Neural progenitor cell (in vitro differentiated cells): ENCODE data around the gene CDKN2B. TPM values are rescaled to one million over a fixed set of nuclear protein-coding genes. Genes with fewer than 3 reads are reported as not detected.

Experiments
- DNase-seq: peaks from one replicate; pipeline ENCODE4 v3.0.0-alpha.2; 2016; ENCODE audit warnings: low spot score
- H2AFZ ChIP-seq: fragments of 200-600 bp; sonication (generic); replicated peaks from 2 replicates; pipeline ENCODE4 v1.6.1; 2016; ENCODE audit warnings: antibody characterized with exemption
- H3F3A ChIP-seq: fragments of 200-600 bp; sonication (generic); 2 replicates; pipeline ENCODE4 v1.6.1; 2016; ENCODE audit warnings: antibody characterized with exemption, low read depth
- H3K27ac ChIP-seq: fragments of 200-600 bp; sonication (generic); 2 replicates; pipeline ENCODE4 v1.5.1; 2016; ENCODE audit warnings: mild to moderate bottlenecking
- H3K27me3 ChIP-seq: fragments of 200-600 bp; sonication (generic); 2 replicates; pipeline ENCODE4 v1.6.1; 2016; ENCODE audit warnings: mild to moderate bottlenecking, moderate library complexity
- H3K36me3 ChIP-seq: fragments of 200-600 bp; sonication (generic); 2 replicates; pipeline ENCODE4 v1.5.1; 2016
- H3K4me1 ChIP-seq: fragments of 200-600 bp; sonication (generic); 2 replicates; pipeline ENCODE4 v1.6.1; 2016; ENCODE audit warnings: mixed run types
- H3K4me2 ChIP-seq: fragments of 200-600 bp; sonication (generic); 2 replicates; pipeline ENCODE4 v1.6.1; 2016
- H3K4me3 ChIP-seq: fragments of 200-600 bp; sonication (generic); 2 replicates; pipeline ENCODE4 v1.5.1; 2016
- H3K79me2 ChIP-seq: fragments of 200-600 bp; sonication (generic); 2 replicates; pipeline ENCODE4 v1.6.1; 2016; ENCODE audit warnings: low read depth
- H3K9ac ChIP-seq: fragments of 200-600 bp; sonication (generic); 2 replicates; pipeline ENCODE4 v1.6.1; 2016
- H3K9me3 ChIP-seq: fragments of 200-600 bp; sonication (generic); 2 replicates; pipeline ENCODE4 v1.5.1; 2016; ENCODE audit warnings: low read depth
- H4K20me1 ChIP-seq: fragments of 200-600 bp; sonication (generic); 2 replicates; pipeline ENCODE4 v1.6.1; 2016; ENCODE audit warnings: low read depth
- H3K27ac Mint-ChIP-seq: 3 replicates; pipeline ENCODE4 v1.8.0; 2021; ENCODE audit warnings: mixed read lengths
- H3K27me3 Mint-ChIP-seq: 2 replicates; pipeline ENCODE4 v1.8.0; 2022; ENCODE audit warnings: low read depth, mild to moderate bottlenecking, inconsistent platforms, moderate library complexity, mixed read lengths; ENCODE audit not compliant: insufficient read depth
- H3K36me3 Mint-ChIP-seq: 3 replicates; pipeline ENCODE4 v1.8.0; 2021; ENCODE audit warnings: mixed read lengths
- H3K4me1 Mint-ChIP-seq: 3 replicates; pipeline ENCODE4 v1.8.0; 2021; ENCODE audit warnings: mixed read lengths
- H3K4me3 Mint-ChIP-seq: 3 replicates; pipeline ENCODE4 v1.8.0; 2021; ENCODE audit warnings: mild to moderate bottlenecking, moderate library complexity, mixed read lengths
- H3K9me3 Mint-ChIP-seq: 3 replicates; pipeline ENCODE4 v1.8.0; 2020; ENCODE audit warnings: mixed read lengths
- CTCF ChIP-seq: fragments of 200-600 bp; sonication (generic); IDR thresholded peaks from 2 replicates; pipeline ENCODE4 v1.5.1; 2017; ENCODE audit warnings: antibody characterized with exemption, mild to moderate bottlenecking
- EZH2 ChIP-seq: fragments of 200-600 bp; sonication (generic); IDR thresholded peaks from 2 replicates; pipeline ENCODE4 v1.6.1; 2017; ENCODE audit warnings: antibody characterized with exemption, mild to moderate bottlenecking, moderate library complexity
- EZH2phosphoT487 ChIP-seq: fragments of 200-600 bp; sonication (generic); IDR thresholded peaks from 2 replicates; pipeline ENCODE4 v1.6.1; 2017; ENCODE audit warnings: antibody characterized with exemption
- total RNA-seq: library from RNA; depleted of rRNA; stranded (reverse); fragments of >200 nt; gene quantifications from 2 replicates; pipeline ENCODE4 v1.2.3, GENCODE V29; 2015; ENCODE audit warnings: low replicate concordance

Gene CDKN2B
- total RNA-seq, 1 donor from 2014 or later, result 0.07 TPM

- no peak for DNase-seq
- Histone ChIP-seq H3K4me3 (no peak overlapping the region), H3K4me2 (no peak overlapping the region), H4K20me1 (peaks cover 12% of the 10 kb centered on the region), H3K79me2 (no peaks in the 10 kb centered on the region), H2AFZ (no peak overlapping the region), H3K36me3 (no peaks in the 10 kb centered on the region), H3K9me3 (no peaks in the 10 kb centered on the region), H3K9ac (no peak overlapping the region), H3F3A (no peaks in the 10 kb centered on the region), H3K4me1 (no peaks in the 10 kb centered on the region), H3K27ac (no peak overlapping the region), H3K27me3 (peaks cover 99% of the 10 kb centered on the region)
- Mint-ChIP-seq H3K4me3 (no peak overlapping the region), H3K27me3 (peaks cover 54% of the 10 kb centered on the region), H3K4me1 (peaks cover 4% of the 10 kb centered on the region), H3K9me3 (no peaks in the 10 kb centered on the region), H3K27ac (no peak overlapping the region), H3K36me3 (no peaks in the 10 kb centered on the region)
- TF ChIP-seq EZH2phosphoT487, result no peak
- no peak for TF ChIP-seq CTCF
- TF ChIP-seq EZH2, result no peak
Measured at GRCh38 chr9:21982391-21982790, 26.7 kb downstream of the CDKN2B start.

DNA sequence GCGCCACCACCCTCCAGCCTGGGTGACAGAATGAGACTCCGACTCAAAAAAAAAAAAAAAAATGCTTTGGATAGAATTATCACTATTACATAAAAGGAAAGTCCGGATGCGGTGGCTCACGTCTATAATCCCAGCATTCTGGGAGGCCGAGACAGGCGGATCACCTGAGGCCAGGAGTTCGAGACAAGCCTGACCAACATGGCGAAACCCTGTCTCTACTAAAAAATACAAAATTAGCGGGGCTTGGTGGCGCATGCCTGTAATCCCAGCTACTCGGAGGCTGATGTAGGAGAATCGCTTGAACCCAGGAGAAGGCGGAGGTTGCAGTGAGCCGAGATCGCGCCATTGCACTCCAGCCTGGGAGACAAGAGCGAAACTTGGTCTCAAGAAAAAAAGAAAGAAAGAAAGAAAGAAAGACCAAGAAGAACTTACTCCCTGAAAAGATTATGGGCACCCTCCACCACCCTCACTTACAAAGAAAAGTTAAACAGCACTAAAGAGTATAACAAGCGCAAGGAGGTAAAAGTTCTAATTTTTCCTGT is 32.7 kb downstream of the CDKN2B start:
- H3K36me3 Mint-ChIP-seq, result no peaks in the 10 kb centered on the region
- Histone ChIP-seq H3K4me2 (no peak overlapping the region), H3K27ac (no peak overlapping the region), H2AFZ (no peak overlapping the region), H3K79me2 (no peaks in the 10 kb centered on the region), H3K9me3 (no peaks in the 10 kb centered on the region), H3K9ac (no peak overlapping the region), H3K27me3 (peaks cover 99% of the 10 kb centered on the region), H3K36me3 (no peaks in the 10 kb centered on the region), H4K20me1 (peaks cover 53% of the 10 kb centered on the region), H3K4me3 (no peak overlapping the region), H3K4me1 (no peaks in the 10 kb centered on the region), H3F3A (peaks cover 20% of the 10 kb centered on the region)
- H3K4me1 Mint-ChIP-seq, result peaks cover 11% of the 10 kb centered on the region
- H3K27ac Mint-ChIP-seq, result no peak overlapping the region
- TF ChIP-seq EZH2 (peak; percentile 16), CTCF (no peak)
- DNase-seq, result no peak
- H3K4me3 Mint-ChIP-seq, result no peak overlapping the region
- H3K9me3 Mint-ChIP-seq, result peaks cover 4% of the 10 kb centered on the region
- peaks cover 86% of the 10 kb centered on the region for H3K27me3 Mint-ChIP-seq

- no peak overlapping the region for H3K27ac ChIP-seq
Measured at GRCh38 chr9:21974722-21975409, 34.2 kb downstream of the CDKN2B start.

More at GRCh38 chr9:21974722-21975409, 34.2 kb downstream of the CDKN2B start:
- peak overlapping the region; percentile 79 for H2AFZ ChIP-seq
- no peaks in the 10 kb centered on the region for H3K36me3 ChIP-seq
- peak overlapping the region; percentile 84 for H3K4me3 Mint-ChIP-seq
- peaks cover 93% of the 10 kb centered on the region for H3K27me3 Mint-ChIP-seq
- H3F3A ChIP-seq, result peaks cover 30% of the 10 kb centered on the region
- H3K27ac Mint-ChIP-seq, result no peak overlapping the region
- TF ChIP-seq EZH2phosphoT487 (peak; percentile 70), CTCF (no peak), EZH2 (peak; percentile 88)
- H3K4me2 ChIP-seq, result peak overlapping the region; percentile 82
- no peak overlapping the region for H3K9ac ChIP-seq
- peak overlapping the region; percentile 45 for H3K4me3 ChIP-seq
- H3K9me3 Mint-ChIP-seq, result peaks cover 4% of the 10 kb centered on the region
- peak; percentile 88 for DNase-seq
- no peaks in the 10 kb centered on the region for H3K79me2 ChIP-seq
- peaks cover 100% of the 10 kb centered on the region for H3K27me3 ChIP-seq
- H3K36me3 Mint-ChIP-seq, result no peaks in the 10 kb centered on the region
- H3K9me3 ChIP-seq, result no peaks in the 10 kb centered on the region
- peaks cover 15% of the 10 kb centered on the region for H3K4me1 Mint-ChIP-seq
- H3K4me1 ChIP-seq, result no peaks in the 10 kb centered on the region
- peaks cover 69% of the 10 kb centered on the region for H4K20me1 ChIP-seq
